Hepatocyte (in vitro differentiated cells): Measurements from ENCODE around the gene FFAR2. TPM values are rescaled to one million over a fixed set of nuclear protein-coding genes. Genes with fewer than 3 reads are reported as not detected.

ENCODE experiments used
- DNase-seq: peaks from one replicate; pipeline ENCODE4 v3.0.0-alpha.2; 2016; ENCODE audit warnings: low spot score
- H2AFZ ChIP-seq: fragments of 200-600 bp; sonication (generic); 2 replicates; pipeline ENCODE4 v1.6.0; 2016; ENCODE audit warnings: antibody characterized with exemption, mild to moderate bottlenecking
- H3K27ac ChIP-seq: fragments of 200-600 bp; sonication (generic); 2 replicates; pipeline ENCODE4 v1.5.1; 2016; ENCODE audit warnings: mild to moderate bottlenecking
- H3K27me3 ChIP-seq: fragments of 200-600 bp; sonication (generic); 2 replicates; pipeline ENCODE4 v1.6.1; 2016
- H3K36me3 ChIP-seq: fragments of 200-600 bp; sonication (generic); replicated peaks from 2 replicates; pipeline ENCODE4 v1.5.1; 2016; ENCODE audit warnings: low read depth; ENCODE audit not compliant: insufficient read depth
- H3K4me1 ChIP-seq: fragments of 200-600 bp; sonication (generic); 2 replicates; pipeline ENCODE4 v1.5.1; 2016; ENCODE audit warnings: mild to moderate bottlenecking, moderate library complexity; ENCODE audit not compliant: insufficient read depth
- H3K4me2 ChIP-seq: fragments of 200-600 bp; sonication (generic); 2 replicates; pipeline ENCODE4 v1.6.0; 2016
- H3K4me3 ChIP-seq: fragments of 200-600 bp; sonication (generic); 2 replicates; pipeline ENCODE4 v1.5.1; 2016; ENCODE audit warnings: mild to moderate bottlenecking
- H3K79me2 ChIP-seq: fragments of 200-600 bp; sonication (generic); 2 replicates; pipeline ENCODE4 v1.6.0; 2017; ENCODE audit warnings: mild to moderate bottlenecking
- H3K9me2 ChIP-seq: fragments of 200-600 bp; sonication (generic); replicated peaks from 2 replicates; pipeline ENCODE4 v1.6.0; 2017; ENCODE audit warnings: mild to moderate bottlenecking; ENCODE audit not compliant: insufficient read depth
- H3K9me3 ChIP-seq: fragments of 200-600 bp; sonication (generic); 2 replicates; pipeline ENCODE4 v1.5.1; 2016; ENCODE audit warnings: low read depth, mild to moderate bottlenecking
- H4K20me1 ChIP-seq: fragments of 200-600 bp; sonication (generic); 2 replicates; pipeline ENCODE4 v1.6.0; 2016; ENCODE audit warnings: mild to moderate bottlenecking; ENCODE audit not compliant: insufficient read depth, poor library complexity, severe bottlenecking
- EZH2 ChIP-seq: fragments of 200-600 bp; sonication (generic); IDR thresholded peaks from 2 replicates; pipeline ENCODE4 v1.6.1; 2016; ENCODE audit warnings: antibody characterized with exemption, mild to moderate bottlenecking, borderline replicate concordance
- EZH2phosphoT487 ChIP-seq: fragments of 200-600 bp; sonication (generic); IDR thresholded peaks from one replicate; pipeline ENCODE4 v1.6.1; 2018; ENCODE audit warnings: antibody characterized with exemption, mild to moderate bottlenecking, low read depth, moderate library complexity; ENCODE audit not compliant: unreplicated experiment, severe bottlenecking
- WGBS: methylation state at CpG from one replicate; pipeline ENCODE4 v1.1.6; 2016; ENCODE audit warnings: low lambda C conversion rate; ENCODE audit errors: missing lambda C conversion rate; 5-methylcytosine and 5-hydroxymethylcytosine counted together
- polyA plus RNA-seq: library from polyadenylated mRNA; unstranded; fragments of >200 nt; fragmentation: Nextera tagmentation; extraction: Ambion mirVana; gene quantifications from 2 replicates; pipeline ENCODE4 v1.2.1, GENCODE V29; 2016
- total RNA-seq: library from RNA; depleted of rRNA; stranded (reverse); fragments of >200 nt; gene quantifications from 2 replicates; pipeline ENCODE4 v1.2.3, GENCODE V29; 2014
- TF ChIP-seq, protein P1 (sequence below): fragments of 200-600 bp; sonication (generic); IDR thresholded peaks from 2 replicates; pipeline ENCODE4 v1.5.1; 2016; ENCODE audit warnings: antibody characterized with exemption, mild to moderate bottlenecking; ENCODE audit not compliant: poor library complexity

Gene FFAR2
- total and polyA plus RNA-seq, 2 experiments from 2014 or later: 0.20 TPM; not detected in 1

DNA sequence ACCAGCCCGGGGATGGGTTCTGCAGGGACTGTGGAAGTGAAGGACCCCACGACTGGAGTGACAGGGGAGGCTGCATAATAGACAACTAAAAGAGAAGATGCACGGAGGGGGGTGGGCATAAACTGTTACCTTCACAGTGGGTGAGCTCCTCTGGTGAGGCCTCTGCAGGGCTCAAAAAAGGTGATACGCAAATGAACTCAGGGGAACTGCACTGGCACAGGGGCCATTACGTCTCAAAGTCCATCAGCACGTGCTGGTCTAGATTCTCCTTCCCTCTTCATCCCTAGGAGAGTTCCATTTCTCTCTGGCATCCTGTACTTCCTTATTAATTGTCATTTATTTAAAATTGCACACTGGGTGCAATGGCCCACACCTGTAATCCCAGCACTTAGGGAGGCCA is 8.1 kb upstream of the FFAR2 start:
- H4K20me1 ChIP-seq: no peaks in the 10 kb centered on the region
- H2AFZ ChIP-seq: no peak overlapping the region
- no peak overlapping the region for H3K27ac ChIP-seq
- no peaks in the 10 kb centered on the region for H3K27me3 ChIP-seq
- TF ChIP-seq EZH2phosphoT487: no peak
- TF ChIP-seq, protein P1, sequence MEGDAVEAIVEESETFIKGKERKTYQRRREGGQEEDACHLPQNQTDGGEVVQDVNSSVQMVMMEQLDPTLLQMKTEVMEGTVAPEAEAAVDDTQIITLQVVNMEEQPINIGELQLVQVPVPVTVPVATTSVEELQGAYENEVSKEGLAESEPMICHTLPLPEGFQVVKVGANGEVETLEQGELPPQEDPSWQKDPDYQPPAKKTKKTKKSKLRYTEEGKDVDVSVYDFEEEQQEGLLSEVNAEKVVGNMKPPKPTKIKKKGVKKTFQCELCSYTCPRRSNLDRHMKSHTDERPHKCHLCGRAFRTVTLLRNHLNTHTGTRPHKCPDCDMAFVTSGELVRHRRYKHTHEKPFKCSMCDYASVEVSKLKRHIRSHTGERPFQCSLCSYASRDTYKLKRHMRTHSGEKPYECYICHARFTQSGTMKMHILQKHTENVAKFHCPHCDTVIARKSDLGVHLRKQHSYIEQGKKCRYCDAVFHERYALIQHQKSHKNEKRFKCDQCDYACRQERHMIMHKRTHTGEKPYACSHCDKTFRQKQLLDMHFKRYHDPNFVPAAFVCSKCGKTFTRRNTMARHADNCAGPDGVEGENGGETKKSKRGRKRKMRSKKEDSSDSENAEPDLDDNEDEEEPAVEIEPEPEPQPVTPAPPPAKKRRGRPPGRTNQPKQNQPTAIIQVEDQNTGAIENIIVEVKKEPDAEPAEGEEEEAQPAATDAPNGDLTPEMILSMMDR: no peak
- no peak for TF ChIP-seq EZH2
- DNase-seq: no peak
- H3K9me2 ChIP-seq: no peaks in the 10 kb centered on the region
- H3K4me2 ChIP-seq: no peak overlapping the region
- H3K79me2 ChIP-seq: no peaks in the 10 kb centered on the region
- H3K4me3 ChIP-seq: no peak overlapping the region
- 83% methylated on average over 6 of the region's 6 CpGs for WGBS
- H3K36me3 ChIP-seq: no peaks in the 10 kb centered on the region
- H3K4me1 ChIP-seq: peaks cover 24% of the 10 kb centered on the region
- no peaks in the 10 kb centered on the region for H3K9me3 ChIP-seq

DNA sequence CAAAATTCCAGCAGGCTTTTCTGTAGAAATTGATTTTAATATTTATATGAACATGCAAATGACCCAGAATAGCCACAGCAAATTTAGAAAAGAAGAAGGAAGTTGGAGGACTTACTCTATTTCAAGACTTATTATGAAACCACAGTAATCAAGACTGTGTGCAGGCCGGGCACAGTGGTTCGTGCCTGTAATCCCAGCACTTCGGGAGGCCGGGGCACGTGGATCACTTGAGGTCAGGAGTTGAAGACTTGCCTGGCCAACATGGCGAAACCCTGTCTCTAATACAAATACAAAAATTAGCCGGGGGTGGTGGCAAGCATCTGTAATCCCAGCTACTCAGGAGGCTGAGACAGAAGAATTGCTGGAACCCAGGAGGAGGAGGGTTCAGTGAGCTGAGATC is 6.0 kb upstream of the FFAR2 start:
- TF ChIP-seq, protein P1: no peak
- TF ChIP-seq EZH2 (no peak), EZH2phosphoT487 (no peak)
- no peak overlapping the region for H3K4me2 ChIP-seq
- H3K4me3 ChIP-seq: no peak overlapping the region
- no peaks in the 10 kb centered on the region for H3K36me3 ChIP-seq
- WGBS: 77% methylated on average over 7 of the region's 7 CpGs
- no peak for DNase-seq
- H3K79me2 ChIP-seq: no peaks in the 10 kb centered on the region
- no peaks in the 10 kb centered on the region for H3K9me3 ChIP-seq
- no peaks in the 10 kb centered on the region for H4K20me1 ChIP-seq
- peaks cover 7% of the 10 kb centered on the region for H3K4me1 ChIP-seq
- H3K9me2 ChIP-seq: no peaks in the 10 kb centered on the region
- H3K27me3 ChIP-seq: no peaks in the 10 kb centered on the region
- H2AFZ ChIP-seq: no peak overlapping the region
- peak overlapping the region; percentile 63 for H3K27ac ChIP-seq

DNA sequence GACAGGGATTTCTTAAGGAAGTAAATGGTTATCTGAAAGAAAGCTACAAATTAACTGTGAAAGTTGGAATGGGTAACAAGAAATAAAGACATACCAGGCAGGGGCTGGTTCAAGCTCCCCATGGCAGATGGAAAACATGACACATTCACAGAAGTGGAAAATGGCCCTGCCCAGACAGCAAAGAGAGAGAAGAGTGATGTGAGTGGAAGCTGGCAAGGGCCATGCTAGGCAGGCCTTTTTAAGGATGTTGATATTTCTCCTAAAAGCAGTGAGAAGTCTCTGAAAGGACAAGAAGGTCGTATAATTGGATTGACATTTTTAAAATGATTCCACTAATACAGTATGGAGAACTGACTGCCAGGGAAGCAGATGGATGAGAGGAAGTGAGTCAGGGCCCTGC is 3.3 kb upstream of the FFAR2 start:
- DNase-seq: no peak
- H3K4me2 ChIP-seq: no peak overlapping the region
- no peaks in the 10 kb centered on the region for H3K79me2 ChIP-seq
- no peaks in the 10 kb centered on the region for H3K36me3 ChIP-seq
- H2AFZ ChIP-seq: no peak overlapping the region
- H3K27ac ChIP-seq: no peak overlapping the region
- H3K9me3 ChIP-seq: no peaks in the 10 kb centered on the region
- no peaks in the 10 kb centered on the region for H4K20me1 ChIP-seq
- H3K4me1 ChIP-seq: no peaks in the 10 kb centered on the region
- H3K4me3 ChIP-seq: no peak overlapping the region
- H3K27me3 ChIP-seq: no peaks in the 10 kb centered on the region
- no peak for TF ChIP-seq EZH2
- TF ChIP-seq, protein P1: no peak
- no peak for TF ChIP-seq EZH2phosphoT487
- 87% methylated on average over 1 of the region's 1 CpG for WGBS
- H3K9me2 ChIP-seq: no peaks in the 10 kb centered on the region
